ENCODE measurements around the gene INMT. TPM values are rescaled to one million over a fixed set of nuclear protein-coding genes. Genes with fewer than 3 reads are reported as not detected.

Gene INMT
- total and polyA plus RNA-seq, 2 of the 13 experiments (the other 11 are each of a cell fraction or from before 2014, with no cell fraction given) = not detected

GRCh38 chr7:30771174-30771879, 19.4 kb downstream of the INMT start, which contains the start of gene MINDY4 (continued):
- TF ChIP-seq PRDM15 (CRISPR knock-in tag; IDR thresholded peaks at IDR 0.05) (peak; percentile 82), ZNF562 (CRISPR knock-in tag; IDR thresholded peaks at IDR 0.05; ENCODE audit: borderline replicate concordance) (no peak), POLR2AphosphoS5 (IDR thresholded peaks at IDR 0.05; ENCODE audit: low read depth, low read length) (no peak), USF2 (IDR thresholded peaks at IDR 0.05; ENCODE audit: low read depth, low read length) (no peak), USF2 (CRISPR knock-in tag; IDR thresholded peaks at IDR 0.05; ENCODE audit: borderline replicate concordance) (no peak), ZBTB44 (CRISPR knock-in tag; IDR thresholded peaks at IDR 0.05) (no peak), ASH2L (IDR thresholded peaks at IDR 0.05; ENCODE audit: insufficient read length, low read depth, low read length) (no peak), TCF7 (IDR thresholded peaks at IDR 0.05; ENCODE audit: low read depth) (no peak)
- TF ChIP-seq, protein P1, sequence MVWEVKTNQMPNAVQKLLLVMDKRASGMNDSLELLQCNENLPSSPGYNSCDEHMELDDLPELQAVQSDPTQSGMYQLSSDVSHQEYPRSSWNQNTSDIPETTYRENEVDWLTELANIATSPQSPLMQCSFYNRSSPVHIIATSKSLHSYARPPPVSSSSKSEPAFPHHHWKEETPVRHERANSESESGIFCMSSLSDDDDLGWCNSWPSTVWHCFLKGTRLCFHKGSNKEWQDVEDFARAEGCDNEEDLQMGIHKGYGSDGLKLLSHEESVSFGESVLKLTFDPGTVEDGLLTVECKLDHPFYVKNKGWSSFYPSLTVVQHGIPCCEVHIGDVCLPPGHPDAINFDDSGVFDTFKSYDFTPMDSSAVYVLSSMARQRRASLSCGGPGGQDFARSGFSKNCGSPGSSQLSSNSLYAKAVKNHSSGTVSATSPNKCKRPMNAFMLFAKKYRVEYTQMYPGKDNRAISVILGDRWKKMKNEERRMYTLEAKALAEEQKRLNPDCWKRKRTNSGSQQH (CRISPR knock-in tag; IDR thresholded peaks at IDR 0.05; ENCODE audit: low read depth) = no peak
- TF ChIP-seq, protein P2, sequence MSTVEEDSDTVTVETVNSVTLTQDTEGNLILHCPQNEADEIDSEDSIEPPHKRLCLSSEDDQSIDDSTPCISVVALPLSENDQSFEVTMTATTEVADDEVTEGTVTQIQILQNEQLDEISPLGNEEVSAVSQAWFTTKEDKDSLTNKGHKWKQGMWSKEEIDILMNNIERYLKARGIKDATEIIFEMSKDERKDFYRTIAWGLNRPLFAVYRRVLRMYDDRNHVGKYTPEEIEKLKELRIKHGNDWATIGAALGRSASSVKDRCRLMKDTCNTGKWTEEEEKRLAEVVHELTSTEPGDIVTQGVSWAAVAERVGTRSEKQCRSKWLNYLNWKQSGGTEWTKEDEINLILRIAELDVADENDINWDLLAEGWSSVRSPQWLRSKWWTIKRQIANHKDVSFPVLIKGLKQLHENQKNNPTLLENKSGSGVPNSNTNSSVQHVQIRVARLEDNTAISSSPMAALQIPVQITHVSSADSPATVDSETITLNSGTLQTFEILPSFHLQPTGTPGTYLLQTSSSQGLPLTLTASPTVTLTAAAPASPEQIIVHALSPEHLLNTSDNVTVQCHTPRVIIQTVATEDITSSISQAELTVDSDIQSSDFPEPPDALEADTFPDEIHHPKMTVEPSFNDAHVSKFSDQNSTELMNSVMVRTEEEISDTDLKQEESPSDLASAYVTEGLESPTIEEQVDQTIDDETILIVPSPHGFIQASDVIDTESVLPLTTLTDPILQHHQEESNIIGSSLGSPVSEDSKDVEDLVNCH (CRISPR knock-in tag; IDR thresholded peaks at IDR 0.05) = no peak
- TF ChIP-seq, protein P3, sequence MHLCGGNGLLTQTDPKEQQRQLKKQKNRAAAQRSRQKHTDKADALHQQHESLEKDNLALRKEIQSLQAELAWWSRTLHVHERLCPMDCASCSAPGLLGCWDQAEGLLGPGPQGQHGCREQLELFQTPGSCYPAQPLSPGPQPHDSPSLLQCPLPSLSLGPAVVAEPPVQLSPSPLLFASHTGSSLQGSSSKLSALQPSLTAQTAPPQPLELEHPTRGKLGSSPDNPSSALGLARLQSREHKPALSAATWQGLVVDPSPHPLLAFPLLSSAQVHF (CRISPR knock-in tag; IDR thresholded peaks at IDR 0.05) = no peak
- TF ChIP-seq, protein P4, sequence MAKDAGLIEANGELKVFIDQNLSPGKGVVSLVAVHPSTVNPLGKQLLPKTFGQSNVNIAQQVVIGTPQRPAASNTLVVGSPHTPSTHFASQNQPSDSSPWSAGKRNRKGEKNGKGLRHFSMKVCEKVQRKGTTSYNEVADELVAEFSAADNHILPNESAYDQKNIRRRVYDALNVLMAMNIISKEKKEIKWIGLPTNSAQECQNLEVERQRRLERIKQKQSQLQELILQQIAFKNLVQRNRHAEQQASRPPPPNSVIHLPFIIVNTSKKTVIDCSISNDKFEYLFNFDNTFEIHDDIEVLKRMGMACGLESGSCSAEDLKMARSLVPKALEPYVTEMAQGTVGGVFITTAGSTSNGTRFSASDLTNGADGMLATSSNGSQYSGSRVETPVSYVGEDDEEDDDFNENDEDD (CRISPR knock-in tag; IDR thresholded peaks at IDR 0.05; ENCODE audit: borderline replicate concordance) = no peak
